GM12878 (cell line): ENCODE measurements around the gene DUSP22. TPM values are rescaled to one million over a fixed set of nuclear protein-coding genes. Genes with fewer than 3 reads are reported as not detected.

Experiments used
- ATAC-seq: fragments of 200-7000 bp; cut with Tn5 transposase; 3 replicates; pipeline ENCODE4 v1.9.1; 2020; ENCODE audit warnings: mild to moderate bottlenecking, moderate library complexity
- BruUV-seq: library from RNA; stranded (reverse); fragments of 400-500 nt; replicated peaks from 2 replicates; lab custom pipeline; 2021; lab: Mats Ljungman, UMichigan
- CTCF ChIA-PET: fragments of 300-600 bp; sonication (Branson Sonifier 250); formaldehyde crosslinking; extraction: SDS; loops from one replicate; lab custom pipeline; 2021; ENCODE audit warnings: inconsistent platforms; lab: Yijun Ruan, JAX
- POLR2A ChIA-PET: fragments of 350-600 bp; formaldehyde crosslinking; extraction: SDS; loops from one replicate; lab custom pipeline; 2021; ENCODE audit warnings: inconsistent platforms; lab: Charles Lee
- RAD21 ChIA-PET: fragments of 300-600 bp; sonication (Branson Sonifier 250); formaldehyde crosslinking; loops from one replicate; lab custom pipeline; 2023; ENCODE audit warnings: antibody characterized with exemption; ENCODE audit not compliant: unreplicated experiment; lab: Charles Lee
- SMC1A ChIA-PET: fragments of 300-600 bp; sonication (Branson Sonifier 250); formaldehyde crosslinking; loops from one replicate; lab custom pipeline; 2023; ENCODE audit not compliant: unreplicated experiment, uncharacterized antibody; lab: Charles Lee
- DNase-seq: peaks from one replicate; pipeline ENCODE4 v3.0.0-alpha.2; 2011; ENCODE audit warnings: low read depth, low spot score
- FAIRE-seq: peaks from 3 replicates; lab custom pipeline; 2011; peaks lifted over from hg19 to GRCh38; lab: Jason Lieb, UNC
- H2AFZ ChIP-seq: 2 replicates; pipeline ENCODE4 v1.6.0; 2011; ENCODE audit warnings: low read depth, low read length, control low read depth; ENCODE audit not compliant: control insufficient read depth
- H3K27ac ChIP-seq: 2 replicates; pipeline ENCODE4 v1.5.1; 2011; ENCODE audit warnings: control low read depth; ENCODE audit not compliant: control insufficient read depth, insufficient read depth
- H3K27me3 ChIP-seq, 2 experiments: replicated peaks in 1 of 2; 2 replicates each; pipeline versions ENCODE4 v1.6.0 to v1.6.1; 2011; ENCODE audit warnings: low read length in 1 of 2; ENCODE audit not compliant: control insufficient read depth in 2 of 2, insufficient read depth in 2 of 2
- H3K36me3 ChIP-seq, 2 experiments: 2 replicates each; pipeline ENCODE4 v1.5.1; 2011; ENCODE audit warnings: low read length in 1 of 2; ENCODE audit not compliant: control insufficient read depth in 2 of 2, insufficient read depth in 2 of 2
- H3K4me1 ChIP-seq: 2 replicates; pipeline ENCODE4 v1.6.1; 2011; ENCODE audit warnings: mild to moderate bottlenecking, low read length, moderate library complexity, mixed read lengths; ENCODE audit not compliant: control insufficient read depth, insufficient read depth
- H3K4me2 ChIP-seq: 2 replicates; pipeline ENCODE4 v1.6.0; 2011; ENCODE audit warnings: control low read depth; ENCODE audit not compliant: control insufficient read depth, insufficient read depth
- H3K4me3 ChIP-seq: fragments of 200-600 bp; sonication (generic); 2 replicates; pipeline ENCODE4 v1.5.1; 2016
- H3K79me2 ChIP-seq: 2 replicates; pipeline ENCODE4 v1.6.0; 2011; ENCODE audit warnings: low read length; ENCODE audit not compliant: control insufficient read depth, insufficient read depth
- H3K9ac ChIP-seq: 2 replicates; pipeline ENCODE4 v1.8.0; 2011; ENCODE audit warnings: low read length, control low read depth, mixed read lengths; ENCODE audit not compliant: control insufficient read depth, insufficient read depth
- H3K9me3 ChIP-seq: replicated peaks from 3 replicates; pipeline ENCODE4 v1.5.1; 2011; ENCODE audit warnings: mild to moderate bottlenecking, low read length; ENCODE audit not compliant: control insufficient read depth, insufficient read depth
- H4K20me1 ChIP-seq: 2 replicates; pipeline ENCODE4 v1.6.0; 2011; ENCODE audit not compliant: control insufficient read depth, insufficient read depth
- ASH2L ChIP-seq: fragments of 300-600, 200-600 bp; sonication (generic); IDR thresholded peaks from 2 replicates; pipeline ENCODE4 v1.6.1; 2017; ENCODE audit warnings: low read depth, mild to moderate bottlenecking, borderline replicate concordance
- DPF2 ChIP-seq: fragments of 450-650 bp; IDR thresholded peaks from 2 replicates; pipeline ENCODE4 v1.6.1; 2017; ENCODE audit warnings: mild to moderate bottlenecking
- EED ChIP-seq: sonication (generic); IDR thresholded peaks from 2 replicates; pipeline ENCODE4 v1.6.1; 2016; ENCODE audit warnings: antibody characterized with exemption, low read depth
- EP300 ChIP-seq, 2 experiments: fragments of 150-350 bp in 1 of 2; IDR thresholded peaks; 2 replicates each; pipeline ENCODE4 v1.6.1; 2011 to 2012; ENCODE audit warnings: low read depth in 2 of 2, low read length in 2 of 2, borderline replicate concordance in 1 of 2, improper control_type of control experiment in 1 of 2, inconsistent platforms in 1 of 2; ENCODE audit not compliant: control insufficient read depth in 1 of 2
- ESRRA ChIP-seq: IDR thresholded peaks from 2 replicates; pipeline ENCODE4 v1.6.1; 2012; ENCODE audit warnings: mild to moderate bottlenecking, low read length, improper control_type of control experiment
- GATAD2B ChIP-seq: fragments of 450-650 bp; conservative IDR thresholded peaks from 2 replicates; pipeline ENCODE4 v1.6.1; 2017; ENCODE audit warnings: low read depth, mild to moderate bottlenecking, moderate library complexity
- HDGF ChIP-seq: fragments of 450-650 bp; IDR thresholded peaks from 2 replicates; pipeline ENCODE4 v1.6.1; 2016; ENCODE audit warnings: antibody characterized with exemption
- MTA3 ChIP-seq: IDR thresholded peaks from 2 replicates; pipeline ENCODE4 v1.6.1; 2012; ENCODE audit warnings: low read length, inconsistent platforms, borderline replicate concordance
- MXI1 ChIP-seq: fragments of 150-350 bp; IDR thresholded peaks from 2 replicates; pipeline ENCODE4 v1.6.1; 2011; ENCODE audit warnings: low read depth, mild to moderate bottlenecking, inconsistent platforms, low read length, improper control_type of control experiment
- POLR2A ChIP-seq: IDR thresholded peaks from 2 replicates; pipeline ENCODE4 v1.6.1; 2011; ENCODE audit warnings: low read depth, mild to moderate bottlenecking, low read length
- RELA ChIP-seq: fragments of 450-650 bp; IDR thresholded peaks from 2 replicates; pipeline ENCODE4 v1.8.0; 2014; ENCODE audit warnings: borderline replicate concordance; ENCODE audit not compliant: partially characterized antibody
- RUNX3 ChIP-seq: IDR thresholded peaks from 2 replicates; pipeline ENCODE4 v1.6.1; 2012; ENCODE audit warnings: low read length, inconsistent platforms
- SREBF2 ChIP-seq: IDR thresholded peaks from 2 replicates; pipeline ENCODE4 v1.6.1; 2012; ENCODE audit warnings: mild to moderate bottlenecking, low read length
- YBX1 ChIP-seq: fragments of 450-650 bp; IDR thresholded peaks from 2 replicates; pipeline ENCODE4 v1.6.1; 2016; ENCODE audit warnings: antibody characterized with exemption
- ZBTB11 ChIP-seq: fragments of 450-650 bp; formaldehyde crosslinking; IDR thresholded peaks from 2 replicates; pipeline ENCODE4 v1.5.0; 2022; ENCODE audit warnings: mild to moderate bottlenecking, missing genetic modification characterization
- WGBS: methylation state at CpG from one replicate; pipeline ENCODE4 v1.1.6; 2016; ENCODE audit warnings: low lambda C conversion rate; ENCODE audit not compliant: insufficient replicate concordance, insufficient coverage; ENCODE audit errors: missing lambda C conversion rate; 5-methylcytosine and 5-hydroxymethylcytosine counted together
- in situ Hi-C: fragments of 300-500 bp; cut with MboI; formaldehyde crosslinking; loops from 9 replicates; pipeline ENCODE4 v1.14.3; 2018; ENCODE audit warnings: mixed read lengths
- intact Hi-C: fragments of 100-400 bp; cut with micrococcal nuclease; formaldehyde crosslinking; loops from one replicate; pipeline ENCODE4 v1.14.2; 2022; ENCODE audit not compliant: unreplicated experiment
- polyA plus RNA-seq, 11 experiments: library from polyadenylated mRNA; depleted of rRNA in 4 of 11; unstranded in 6 of 11; stranded (reverse) in 5 of 11; fragments of >200 nt; fragmentation: Nextera tagmentation in 4 of 11; fragmentation: Illumina TruSeq in 1 of 11; extraction: Ambion mirVana in 4 of 11; extraction: Trizol in 1 of 11; gene quantifications; 1 replicate in 1 of 11; 2 replicates in 10 of 11; pipeline versions ENCODE4 v1.2.1 to v1.2.3, GENCODE V29; 2011 to 2016; ENCODE audit warnings: inconsistent platforms in 2 of 11, missing spikeins in 2 of 11, low read depth in 1 of 11
- total RNA-seq, 4 experiments: library from RNA; depleted of rRNA in 3 of 4; stranded (reverse); fragments of >200 nt in 3 of 4; fragmentation: Illumina TruSeq in 1 of 4; extraction: Trizol in 1 of 4; gene quantifications; 2 replicates each; pipeline versions ENCODE4 v1.2.1 to v1.2.3, GENCODE V29; 2013 to 2021
- TF ChIP-seq, protein P1 (sequence below): fragments of 450-650 bp; IDR thresholded peaks from 2 replicates; pipeline ENCODE4 v1.6.1; 2016; ENCODE audit warnings: mild to moderate bottlenecking
- TF ChIP-seq, protein P2 (sequence below): IDR thresholded peaks from 2 replicates; pipeline ENCODE4 v1.6.1; 2011; ENCODE audit warnings: borderline replicate concordance, low read depth, mild to moderate bottlenecking, moderate library complexity, low read length; ENCODE audit not compliant: insufficient read depth, poor library complexity, severe bottlenecking
- TF ChIP-seq, protein P3 (sequence below): fragments of 150-350 bp; IDR thresholded peaks from 2 replicates; pipeline ENCODE4 v1.6.1; 2014; ENCODE audit warnings: mild to moderate bottlenecking, low read depth, low read length

The DUSP22 gene
- total and polyA plus RNA-seq, 10 of the 15 experiments (the other 5 are each of a cell fraction or from before 2014, with no cell fraction given) = 78.9 to 156 (median 107) TPM

DNA sequence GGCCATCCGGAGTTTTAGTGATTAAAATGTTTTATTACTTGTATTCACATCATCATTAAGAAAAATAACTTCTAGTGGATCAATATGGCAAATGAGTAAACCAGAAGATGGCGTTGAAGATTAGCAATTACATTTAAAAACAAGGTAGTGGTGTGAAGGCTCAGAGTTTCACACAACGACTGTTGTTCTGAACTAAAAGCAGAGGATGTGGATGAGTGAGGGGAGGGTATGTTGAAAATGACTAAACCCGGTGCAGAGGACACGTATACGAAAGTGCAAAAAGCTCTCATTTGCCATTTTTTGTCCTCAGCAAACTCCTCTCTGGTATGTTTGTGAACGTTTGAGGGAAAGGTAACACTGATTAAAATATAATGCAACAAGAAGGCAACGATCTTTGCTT is 97.3 kb downstream of the DUSP22 start:
- Histone ChIP-seq H3K9me3 (no peaks in the 10 kb centered on the region), H3K4me3 (peak overlapping the region; percentile 78), H3K27me3 (no peaks in the 10 kb centered on the region), H3K27ac (peak overlapping the region; percentile 97), H3K4me1 (peaks cover 20% of the 10 kb centered on the region), H3K36me3 (peaks cover 3 to 5% of the 10 kb centered on the region in 2 experiments), H4K20me1 (peaks cover 5% of the 10 kb centered on the region), H3K9ac (peak overlapping the region; percentile 87), H2AFZ (peak overlapping the region; percentile 15), H3K4me2 (peak overlapping the region; percentile 91), H3K79me2 (peaks cover 57% of the 10 kb centered on the region)
- in situ Hi-C loops = loop anchor here (10.0 kb wide), 1 partner anchor 175 kb away; no protein-coding TSS in a partner anchor
- ChIA-PET RAD21 (interaction anchor here (0.7 to 9.4 kb wide), 22 partner anchors 8 to 238 kb away, joined by 3 to 95 read pairs (median 10); partner anchors contain the start of gene DUSP22), CTCF (interaction anchor here (0.5 to 3.4 kb wide), 21 partner anchors 9 to 271 kb away, joined by 3 to 15 read pairs (median 4); no protein-coding TSS in a partner anchor), POLR2A (interaction anchor here (0.9 to 2.3 kb wide), 11 partner anchors 10 to 203 kb away, joined by 3 to 14 read pairs (median 4); no protein-coding TSS in a partner anchor), SMC1A (interaction anchor here (0.8 to 13.5 kb wide), 25 partner anchors 8 to 200 kb away, joined by 3 to 185 read pairs (median 7); no protein-coding TSS in a partner anchor)
- FAIRE-seq (peak; percentile 47), DNase-seq (peak; percentile 86), ATAC-seq (peak; percentile 36)
- WGBS = 3% methylated on average over 8 of the region's 8 CpGs
- BruUV-seq = no TSS peak
- intact Hi-C loops = loop anchor here (1.0 to 2.0 kb wide), 5 partner anchors 25 to 200 kb away; no protein-coding TSS in a partner anchor
- no peak for TF ChIP-seq DPF2
- TF ChIP-seq SREBF2 = no peak
- no peak for TF ChIP-seq GATAD2B
- peak in 1 of 2 experiments; percentile 82; a peak in 1 of 4 replicates for TF ChIP-seq EP300 (IDR thresholded peaks at IDR 0.05; ENCODE audit: borderline replicate concordance in 1 of 2, control insufficient read depth in 1 of 2, low read depth in 2 of 2, low read length in 2 of 2)
- no peak for TF ChIP-seq ESRRA
- no peak for TF ChIP-seq HDGF
- TF ChIP-seq YBX1 = no peak
- peak; percentile 59 for TF ChIP-seq RUNX3
- TF ChIP-seq EED = peak; percentile 21; the same call in 1 of the 2 replicates
- TF ChIP-seq, protein P1, sequence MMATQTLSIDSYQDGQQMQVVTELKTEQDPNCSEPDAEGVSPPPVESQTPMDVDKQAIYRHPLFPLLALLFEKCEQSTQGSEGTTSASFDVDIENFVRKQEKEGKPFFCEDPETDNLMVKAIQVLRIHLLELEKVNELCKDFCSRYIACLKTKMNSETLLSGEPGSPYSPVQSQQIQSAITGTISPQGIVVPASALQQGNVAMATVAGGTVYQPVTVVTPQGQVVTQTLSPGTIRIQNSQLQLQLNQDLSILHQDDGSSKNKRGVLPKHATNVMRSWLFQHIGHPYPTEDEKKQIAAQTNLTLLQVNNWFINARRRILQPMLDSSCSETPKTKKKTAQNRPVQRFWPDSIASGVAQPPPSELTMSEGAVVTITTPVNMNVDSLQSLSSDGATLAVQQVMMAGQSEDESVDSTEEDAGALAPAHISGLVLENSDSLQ = no peak
- no peak for TF ChIP-seq MXI1
- no peak for TF ChIP-seq ASH2L
- TF ChIP-seq RELA = no peak
- TF ChIP-seq, protein P2, sequence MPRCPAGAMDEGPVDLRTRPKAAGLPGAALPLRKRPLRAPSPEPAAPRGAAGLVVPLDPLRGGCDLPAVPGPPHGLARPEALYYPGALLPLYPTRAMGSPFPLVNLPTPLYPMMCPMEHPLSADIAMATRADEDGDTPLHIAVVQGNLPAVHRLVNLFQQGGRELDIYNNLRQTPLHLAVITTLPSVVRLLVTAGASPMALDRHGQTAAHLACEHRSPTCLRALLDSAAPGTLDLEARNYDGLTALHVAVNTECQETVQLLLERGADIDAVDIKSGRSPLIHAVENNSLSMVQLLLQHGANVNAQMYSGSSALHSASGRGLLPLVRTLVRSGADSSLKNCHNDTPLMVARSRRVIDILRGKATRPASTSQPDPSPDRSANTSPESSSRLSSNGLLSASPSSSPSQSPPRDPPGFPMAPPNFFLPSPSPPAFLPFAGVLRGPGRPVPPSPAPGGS = peak; percentile 34
- no peak for TF ChIP-seq ZBTB11 (CRISPR knock-in tag)
- no peak for TF ChIP-seq MTA3
- TF ChIP-seq, protein P3, sequence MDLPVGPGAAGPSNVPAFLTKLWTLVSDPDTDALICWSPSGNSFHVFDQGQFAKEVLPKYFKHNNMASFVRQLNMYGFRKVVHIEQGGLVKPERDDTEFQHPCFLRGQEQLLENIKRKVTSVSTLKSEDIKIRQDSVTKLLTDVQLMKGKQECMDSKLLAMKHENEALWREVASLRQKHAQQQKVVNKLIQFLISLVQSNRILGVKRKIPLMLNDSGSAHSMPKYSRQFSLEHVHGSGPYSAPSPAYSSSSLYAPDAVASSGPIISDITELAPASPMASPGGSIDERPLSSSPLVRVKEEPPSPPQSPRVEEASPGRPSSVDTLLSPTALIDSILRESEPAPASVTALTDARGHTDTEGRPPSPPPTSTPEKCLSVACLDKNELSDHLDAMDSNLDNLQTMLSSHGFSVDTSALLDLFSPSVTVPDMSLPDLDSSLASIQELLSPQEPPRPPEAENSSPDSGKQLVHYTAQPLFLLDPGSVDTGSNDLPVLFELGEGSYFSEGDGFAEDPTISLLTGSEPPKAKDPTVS = no peak
- TF ChIP-seq POLR2A = peak; percentile 56
